Ishikawa (cell line): ENCODE results near the gene APOD.

Experiments used
- CEBPB ChIP-seq: IDR thresholded peaks from 2 replicates; pipeline ENCODE4 v1.6.1; 2012
- CREB1 ChIP-seq: IDR thresholded peaks from 2 replicates; pipeline ENCODE4 v1.6.1; 2012; ENCODE audit warnings: low read depth
- EGR1 ChIP-seq: IDR thresholded peaks from 2 replicates; pipeline ENCODE4 v1.6.1; 2012
- EP300 ChIP-seq: IDR thresholded peaks from 2 replicates; pipeline ENCODE4 v1.6.1; 2012; ENCODE audit warnings: borderline replicate concordance
- FOXM1 ChIP-seq: IDR thresholded peaks from 2 replicates; pipeline ENCODE4 v1.6.1; 2012; ENCODE audit warnings: low read depth, borderline replicate concordance
- MAX ChIP-seq: IDR thresholded peaks from 2 replicates; pipeline ENCODE4 v1.6.1; 2012
- NFIC ChIP-seq: IDR thresholded peaks from 2 replicates; pipeline ENCODE4 v1.6.1; 2012
- TAF1 ChIP-seq: IDR thresholded peaks from 2 replicates; pipeline ENCODE4 v1.6.1; 2012; ENCODE audit warnings: low read depth, mild to moderate bottlenecking
- TEAD4 ChIP-seq: IDR thresholded peaks from 2 replicates; pipeline ENCODE4 v1.6.1; 2012
- USF1 ChIP-seq: IDR thresholded peaks from 2 replicates; pipeline ENCODE4 v1.6.1; 2012
- YY1 ChIP-seq: IDR thresholded peaks from 2 replicates; pipeline ENCODE4 v1.6.1; 2012; ENCODE audit warnings: low read depth
- ZBTB7A ChIP-seq: IDR thresholded peaks from 2 replicates; pipeline ENCODE4 v1.6.1; 2012; ENCODE audit warnings: low read depth
- TF ChIP-seq, protein P1 (sequence below): IDR thresholded peaks from 2 replicates; pipeline ENCODE4 v1.6.1; 2012; ENCODE audit warnings: low read depth, mild to moderate bottlenecking

DNA sequence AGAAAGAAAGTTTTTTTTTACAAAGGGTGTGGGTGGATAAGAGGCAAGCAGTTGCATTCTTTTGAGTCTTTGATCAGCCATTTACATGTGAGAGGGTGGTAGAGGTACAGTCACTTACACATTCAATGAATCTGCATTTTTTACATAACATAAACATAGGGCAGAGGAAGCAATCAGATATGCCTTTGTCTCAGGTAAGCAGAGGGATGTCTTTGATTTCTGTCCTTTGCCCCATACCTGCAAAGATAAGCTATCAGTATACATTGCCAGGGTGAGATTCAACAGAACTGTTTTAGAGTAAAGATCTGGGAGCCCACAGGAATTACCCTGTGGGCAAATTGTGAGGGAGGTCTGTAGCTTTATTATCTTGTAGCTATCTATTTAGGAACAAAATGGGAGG, 35.2 kb downstream of the APOD start:
- TF ChIP-seq TAF1, result no peak
- TF ChIP-seq TEAD4, result no peak
- TF ChIP-seq EP300, result no peak
- no peak for TF ChIP-seq MAX
- TF ChIP-seq, protein P1, sequence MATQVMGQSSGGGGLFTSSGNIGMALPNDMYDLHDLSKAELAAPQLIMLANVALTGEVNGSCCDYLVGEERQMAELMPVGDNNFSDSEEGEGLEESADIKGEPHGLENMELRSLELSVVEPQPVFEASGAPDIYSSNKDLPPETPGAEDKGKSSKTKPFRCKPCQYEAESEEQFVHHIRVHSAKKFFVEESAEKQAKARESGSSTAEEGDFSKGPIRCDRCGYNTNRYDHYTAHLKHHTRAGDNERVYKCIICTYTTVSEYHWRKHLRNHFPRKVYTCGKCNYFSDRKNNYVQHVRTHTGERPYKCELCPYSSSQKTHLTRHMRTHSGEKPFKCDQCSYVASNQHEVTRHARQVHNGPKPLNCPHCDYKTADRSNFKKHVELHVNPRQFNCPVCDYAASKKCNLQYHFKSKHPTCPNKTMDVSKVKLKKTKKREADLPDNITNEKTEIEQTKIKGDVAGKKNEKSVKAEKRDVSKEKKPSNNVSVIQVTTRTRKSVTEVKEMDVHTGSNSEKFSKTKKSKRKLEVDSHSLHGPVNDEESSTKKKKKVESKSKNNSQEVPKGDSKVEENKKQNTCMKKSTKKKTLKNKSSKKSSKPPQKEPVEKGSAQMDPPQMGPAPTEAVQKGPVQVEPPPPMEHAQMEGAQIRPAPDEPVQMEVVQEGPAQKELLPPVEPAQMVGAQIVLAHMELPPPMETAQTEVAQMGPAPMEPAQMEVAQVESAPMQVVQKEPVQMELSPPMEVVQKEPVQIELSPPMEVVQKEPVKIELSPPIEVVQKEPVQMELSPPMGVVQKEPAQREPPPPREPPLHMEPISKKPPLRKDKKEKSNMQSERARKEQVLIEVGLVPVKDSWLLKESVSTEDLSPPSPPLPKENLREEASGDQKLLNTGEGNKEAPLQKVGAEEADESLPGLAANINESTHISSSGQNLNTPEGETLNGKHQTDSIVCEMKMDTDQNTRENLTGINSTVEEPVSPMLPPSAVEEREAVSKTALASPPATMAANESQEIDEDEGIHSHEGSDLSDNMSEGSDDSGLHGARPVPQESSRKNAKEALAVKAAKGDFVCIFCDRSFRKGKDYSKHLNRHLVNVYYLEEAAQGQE, result no peak
- TF ChIP-seq CEBPB, result no peak
- no peak for TF ChIP-seq EGR1
- TF ChIP-seq NFIC, result no peak
- no peak for TF ChIP-seq YY1
- TF ChIP-seq USF1, result no peak
- TF ChIP-seq ZBTB7A, result no peak
- no peak for TF ChIP-seq CREB1
- no peak for TF ChIP-seq FOXM1
